H1 (cell line): ENCODE measurements around the gene TSTD2. TPM values are rescaled to one million over a fixed set of nuclear protein-coding genes. Genes with fewer than 3 reads are reported as not detected.

ENCODE experiments used
- CHD7 ChIP-seq: fragments of 300-600 bp; sonication (generic); IDR thresholded peaks from 2 replicates; pipeline ENCODE4 v1.7.1; 2012; ENCODE audit warnings: low read length, moderate library complexity, mild to moderate bottlenecking, inconsistent platforms; ENCODE audit not compliant: insufficient replicate concordance
- polyA plus RNA-seq, 7 experiments: library from polyadenylated mRNA; depleted of rRNA in 3 of 7; stranded (reverse) in 5 of 7; unstranded in 2 of 7; fragments of >200 nt in 5 of 7; fragments of 200-250 nt in 2 of 7; gene quantifications; 1 replicate in 5 of 7; 2 replicates in 1 of 7; 4 replicates in 1 of 7; pipeline versions ENCODE4 v1.2.1 to v1.2.3, GENCODE V29; 2011 to 2013; ENCODE audit warnings: missing spikeins in 2 of 7, mixed read lengths in 2 of 7
- total RNA-seq: library from RNA; stranded (reverse); fragmentation: NEBNext Ultra II Directional; extraction: Animal tissue kit (Norgen Biotek cat#: 25700); gene quantifications from 2 replicates; pipeline ENCODE4 v1.2.1, GENCODE V29; 2021

Gene TSTD2
- total and polyA plus RNA-seq, 2 of the 8 experiments (the other 6 are each of a cell fraction or from before 2014, with no cell fraction given), result 16.1 to 17.5 TPM

GRCh38 chr9:97578846-97579245 is 54.3 kb downstream of the TSTD2 start (continued):
- no peak for TF ChIP-seq CHD7
